Measurements from ENCODE around the gene ANGPTL8.

DNA sequence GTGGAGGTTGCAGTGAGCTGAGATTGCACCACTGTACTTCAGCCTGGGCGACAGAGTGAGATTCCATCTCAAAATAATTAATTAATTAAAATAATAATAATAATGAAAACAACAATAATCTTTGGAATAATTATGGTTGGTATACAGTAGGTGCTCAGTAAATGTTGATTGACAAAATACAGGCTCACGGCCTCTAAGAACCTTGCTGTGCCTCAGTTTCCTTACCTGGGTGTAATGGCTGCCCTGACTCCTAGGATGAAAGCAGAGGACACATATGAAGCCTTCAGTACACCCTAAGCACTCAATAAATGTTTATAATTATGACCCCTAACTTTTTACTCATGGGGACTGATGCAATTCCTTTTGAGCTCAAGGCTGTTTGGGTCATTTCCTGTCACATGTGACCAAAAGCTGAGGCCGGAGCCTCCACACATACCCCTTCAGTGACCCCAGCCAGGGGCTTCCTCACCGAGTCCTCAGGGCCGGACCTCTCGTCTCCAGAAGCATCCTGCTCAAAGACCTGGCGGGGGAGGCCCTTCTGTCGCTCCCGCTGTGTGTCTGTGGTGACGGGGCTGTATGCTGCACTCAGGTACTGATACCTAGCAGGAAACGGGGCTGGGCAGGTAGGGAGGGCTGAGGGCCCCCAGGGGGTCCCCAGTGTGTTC is 12.4 kb downstream of the ANGPTL8 start:
- TF ChIP-seq CTCF (IDR thresholded peaks at IDR 0.05) (no peak), POLR2A (IDR thresholded peaks at IDR 0.05) (no peak)
